ENCODE data around the gene TSHZ2.

Gene TSHZ2

DNA sequence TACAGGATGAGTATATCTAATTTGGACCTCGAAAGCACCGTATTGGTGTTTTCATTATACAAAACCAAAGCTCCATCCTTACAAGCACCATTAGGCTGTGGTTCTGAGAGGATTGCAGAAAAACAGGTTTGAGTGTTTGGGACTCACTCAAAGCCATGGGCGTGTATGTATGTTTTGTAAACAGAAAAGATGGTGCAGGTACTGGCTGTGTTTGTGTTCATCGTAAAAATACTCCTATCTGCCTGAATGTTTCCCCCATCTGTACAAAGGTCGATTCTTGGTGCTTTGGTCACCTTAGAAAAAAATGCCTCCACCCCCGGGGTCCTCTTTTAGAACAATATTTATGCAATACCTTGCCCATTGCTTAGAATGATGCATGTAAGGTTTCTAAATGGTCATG lies 286.6 kb downstream of the TSHZ2 start:
- no peak for DNase-seq

DNA sequence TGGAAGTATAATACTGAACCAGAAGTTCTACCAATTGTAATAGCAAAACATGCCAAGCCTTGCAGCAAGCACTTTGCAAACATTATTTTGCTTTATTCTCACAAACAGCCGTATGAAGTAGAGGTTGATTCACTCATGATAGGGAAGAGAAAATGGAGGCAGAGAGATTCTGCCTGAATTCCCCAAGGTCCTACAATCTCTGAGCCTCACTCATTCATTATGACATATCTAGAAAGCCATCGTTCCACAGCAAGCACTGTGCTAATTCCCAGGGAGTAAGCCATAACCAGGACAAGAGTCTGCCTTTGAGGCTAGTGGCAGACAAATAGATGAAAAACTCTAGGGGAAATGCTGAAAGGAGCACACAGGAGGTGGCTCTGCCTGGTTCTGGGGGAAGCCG lies 288.0 kb downstream of the TSHZ2 start:
- no peak for DNase-seq

DNA sequence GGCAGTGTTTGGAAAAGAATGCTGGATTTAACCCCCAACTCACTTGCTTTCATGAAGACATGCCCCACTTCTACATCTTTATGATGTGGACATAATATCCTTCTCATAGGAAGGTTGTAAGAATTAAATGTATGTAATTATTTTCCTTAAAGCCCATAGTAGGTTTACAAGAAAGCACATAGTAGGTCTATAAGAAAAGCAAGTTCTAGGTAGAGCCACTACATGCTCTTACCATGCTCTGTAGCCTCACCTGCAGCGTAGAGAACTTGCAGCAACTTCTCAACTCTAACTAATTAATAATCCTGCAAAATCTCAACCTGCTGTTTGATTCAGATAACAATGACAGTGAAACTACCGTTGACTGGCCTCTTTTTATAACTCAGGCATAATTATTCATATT lies 288.4 kb downstream of the TSHZ2 start:
- DNase-seq = no peak

DNA sequence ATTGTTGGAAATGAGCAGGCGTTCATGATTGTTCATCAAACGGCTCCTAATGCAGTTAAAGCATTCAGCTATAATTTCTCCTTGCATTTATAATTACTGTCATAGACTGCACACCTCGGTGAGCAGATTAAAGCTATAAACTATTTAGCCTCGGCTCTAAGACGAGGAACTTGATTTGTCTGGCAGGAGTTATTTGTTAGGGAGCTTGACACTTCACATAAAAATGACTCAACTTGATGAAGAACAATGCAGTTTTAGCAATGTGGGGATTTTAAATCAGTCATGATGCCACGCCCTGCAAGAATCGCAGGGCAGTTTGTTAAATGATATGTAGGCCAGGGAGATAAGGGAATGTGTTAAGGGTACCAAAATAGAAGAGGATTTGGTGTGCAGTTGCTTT lies 290.2 kb downstream of the TSHZ2 start:
- peak; percentile 19 for DNase-seq

DNA sequence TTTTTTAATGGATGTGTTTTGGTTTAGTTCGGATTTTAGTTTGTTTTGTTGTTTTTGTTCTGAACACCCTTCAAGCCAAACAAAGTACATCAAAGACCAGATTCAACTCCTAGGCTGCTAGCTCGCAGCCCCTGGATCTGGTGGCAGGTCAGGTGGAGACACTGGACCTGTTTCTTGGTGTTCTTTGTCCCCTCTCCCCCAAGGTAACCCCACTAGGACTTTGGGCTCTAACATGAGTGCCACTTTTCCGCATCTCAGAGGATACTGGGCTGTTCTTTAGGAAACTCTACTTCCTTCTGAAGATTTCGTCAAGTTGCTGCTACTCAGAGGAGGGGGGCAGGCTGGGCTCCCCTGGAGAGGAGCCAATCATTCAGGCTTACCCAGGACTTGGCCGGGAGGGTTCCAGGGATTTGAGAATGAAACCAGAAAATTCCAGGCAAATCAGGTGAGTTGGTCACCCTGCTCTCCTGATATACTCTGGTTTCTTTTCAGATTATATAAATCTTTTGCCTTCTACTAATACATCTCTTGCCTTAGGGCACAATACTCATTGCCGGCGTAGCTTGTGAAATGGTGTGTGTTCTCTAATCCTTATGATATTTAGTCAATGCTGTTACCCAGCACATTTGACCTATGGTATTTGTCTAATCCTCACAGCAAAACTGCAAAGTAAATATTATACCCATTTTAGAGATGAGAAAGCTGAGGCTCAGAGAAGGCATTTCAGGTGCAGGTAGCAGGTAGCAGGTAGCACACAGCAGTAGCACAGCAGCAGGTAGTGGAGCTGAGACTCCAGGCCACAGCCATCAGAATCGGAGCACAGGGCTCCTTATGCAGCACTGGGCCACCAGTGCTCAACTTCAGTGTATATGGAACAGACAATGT lies 291.6 kb downstream of the TSHZ2 start:
- DNase-seq = no peak

DNA sequence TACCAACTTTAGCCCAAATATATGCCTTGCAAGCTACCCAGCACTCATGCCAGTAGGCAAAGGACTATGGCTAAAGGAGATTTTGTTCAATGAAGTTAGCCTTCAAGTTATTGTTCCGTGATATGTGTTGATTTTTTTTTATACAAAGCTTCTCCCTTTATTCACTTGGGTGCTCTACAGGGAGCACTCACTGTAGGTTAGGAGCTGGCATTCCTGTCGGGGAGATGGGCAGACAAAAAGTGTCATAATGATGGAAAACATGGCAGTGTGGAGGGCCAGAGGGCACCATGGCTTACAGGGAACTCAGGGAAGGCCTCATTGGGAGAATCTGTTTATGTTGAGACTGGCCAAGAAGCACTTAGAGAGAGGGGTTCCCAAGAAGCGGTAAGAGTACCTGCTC lies 292.4 kb downstream of the TSHZ2 start:
- DNase-seq = no peak

DNA sequence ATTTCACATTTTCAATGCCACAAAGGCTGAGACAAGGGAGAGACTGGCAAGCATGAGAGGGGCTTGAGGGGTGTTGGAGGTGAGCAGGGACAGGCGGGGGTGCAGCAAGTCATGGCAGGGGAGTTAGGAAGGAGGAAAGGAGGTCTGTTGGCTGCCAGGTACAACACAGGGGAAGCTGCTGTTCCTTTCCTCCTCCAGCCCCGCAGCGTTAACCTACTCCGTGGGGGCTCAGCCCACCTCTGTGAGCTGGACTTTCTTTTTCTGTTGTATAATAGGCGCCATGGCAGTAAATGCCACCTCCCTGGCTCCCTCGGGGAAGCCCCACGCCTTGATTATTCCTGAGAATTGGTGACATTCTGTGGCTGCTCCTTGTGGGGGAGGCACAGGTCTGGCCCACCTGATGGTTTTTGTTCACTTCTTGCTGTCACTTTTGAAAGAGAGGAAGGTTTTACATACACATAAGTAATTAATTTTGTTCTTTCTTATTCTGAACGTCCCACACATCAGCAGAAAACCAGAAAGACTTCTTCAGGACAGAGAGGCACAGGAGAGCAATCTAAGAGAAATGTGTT lies 293.2 kb downstream of the TSHZ2 start:
- DNase-seq = no peak

DNA sequence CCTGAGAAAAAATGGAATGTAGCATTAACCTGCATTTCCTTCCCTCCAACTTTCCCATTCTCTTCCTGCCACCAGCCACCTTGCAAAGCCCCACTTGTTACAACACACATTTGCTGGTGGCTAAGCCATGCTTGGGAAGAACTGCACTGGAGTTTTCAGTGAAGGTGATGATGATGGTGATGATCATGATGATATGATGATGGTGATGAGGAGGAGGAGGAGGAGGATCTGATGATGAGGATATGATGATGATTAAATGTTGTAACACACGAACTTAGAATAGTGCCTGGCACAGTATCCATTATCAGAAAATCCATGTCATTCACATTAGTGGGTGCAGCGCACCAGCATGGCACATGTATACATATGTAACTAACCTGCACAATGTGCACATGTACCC lies 297.2 kb downstream of the TSHZ2 start:
- DNase-seq = no peak

DNA sequence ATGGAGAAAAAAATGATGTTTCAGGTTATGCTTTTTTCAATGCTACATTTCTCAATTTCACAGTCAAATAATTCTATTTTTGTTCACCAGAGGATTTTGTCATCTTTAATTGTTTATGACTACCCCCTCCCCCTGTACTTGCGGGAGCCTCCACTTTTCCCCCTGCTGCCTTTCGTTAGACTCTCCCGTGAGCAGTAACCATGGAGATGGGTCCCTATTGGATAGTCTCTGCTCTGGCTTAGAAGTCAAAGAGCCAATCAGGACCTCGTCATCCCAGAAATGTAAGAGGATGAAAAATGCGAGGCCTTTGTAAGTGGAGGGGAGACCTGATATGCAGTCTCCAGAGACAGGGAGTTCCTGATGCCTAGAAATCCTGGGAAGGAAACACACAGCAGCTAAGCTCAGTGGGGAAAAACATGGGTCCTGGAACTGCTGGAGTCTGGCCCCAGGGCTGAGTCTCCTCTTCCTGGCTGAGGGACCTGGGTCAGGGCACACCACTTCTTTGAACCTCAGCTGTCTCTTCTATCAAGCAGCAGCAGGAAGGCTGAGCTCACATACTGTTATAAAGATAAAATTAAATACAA lies 298.7 kb downstream of the TSHZ2 start:
- DNase-seq = peak; percentile 13

DNA sequence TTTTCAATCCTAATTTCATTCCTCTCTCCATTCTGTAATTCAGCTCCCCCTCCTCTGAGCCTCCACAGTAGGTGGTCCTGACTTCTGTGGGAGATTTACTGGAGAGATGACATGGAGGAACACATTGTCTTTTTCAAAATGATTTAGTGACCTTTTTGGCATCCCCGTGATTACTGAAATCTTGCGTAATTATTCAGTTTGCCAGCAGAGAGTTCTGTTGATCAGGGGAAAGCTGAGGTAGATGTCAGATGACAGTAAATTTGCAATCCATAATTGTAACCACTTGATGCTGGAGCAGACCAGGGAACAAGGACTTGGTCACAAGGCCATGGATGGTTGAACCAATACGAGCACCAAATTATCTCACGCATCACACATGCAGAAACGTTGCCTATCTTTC lies 302.2 kb downstream of the TSHZ2 start:
- no peak for DNase-seq

DNA sequence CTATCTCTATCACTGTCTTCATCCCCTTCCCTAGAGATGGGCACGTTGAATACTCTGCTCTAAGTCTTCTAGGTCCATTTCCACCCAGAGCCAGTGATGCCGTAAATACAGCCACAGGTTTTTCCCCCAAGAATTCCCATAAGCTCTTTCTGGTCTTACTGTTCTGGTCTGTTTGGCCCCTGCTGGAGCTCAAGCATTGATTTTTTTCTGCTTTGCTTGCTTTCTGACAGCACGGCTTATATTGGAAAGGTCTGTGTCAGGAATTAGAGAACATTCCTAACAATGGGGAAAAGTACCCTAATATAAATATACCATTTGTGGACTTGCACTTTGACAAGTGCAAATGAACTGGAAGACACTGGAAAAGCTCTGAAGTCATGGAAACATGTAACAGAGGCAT lies 302.6 kb downstream of the TSHZ2 start:
- no peak for DNase-seq

DNA sequence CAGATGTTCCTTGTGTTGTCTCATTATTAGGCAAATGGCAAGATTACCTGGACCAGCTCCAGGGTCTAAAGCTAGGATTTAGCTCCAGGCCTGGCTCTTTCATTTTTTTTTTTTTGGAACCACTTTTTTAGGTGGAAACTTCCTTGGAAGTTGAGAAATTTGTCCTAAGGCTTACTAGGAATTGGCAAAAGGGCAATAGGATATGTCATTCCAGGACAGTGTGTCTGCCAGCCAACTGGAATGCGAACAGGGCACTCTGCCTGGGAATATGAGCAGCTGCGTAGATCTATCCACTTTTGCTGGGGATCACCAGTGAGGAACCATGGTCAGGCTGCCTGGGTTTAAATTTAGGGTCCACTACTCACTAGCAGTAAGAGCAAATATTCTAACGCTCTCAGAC lies 304.0 kb downstream of the TSHZ2 start:
- DNase-seq = no peak

DNA sequence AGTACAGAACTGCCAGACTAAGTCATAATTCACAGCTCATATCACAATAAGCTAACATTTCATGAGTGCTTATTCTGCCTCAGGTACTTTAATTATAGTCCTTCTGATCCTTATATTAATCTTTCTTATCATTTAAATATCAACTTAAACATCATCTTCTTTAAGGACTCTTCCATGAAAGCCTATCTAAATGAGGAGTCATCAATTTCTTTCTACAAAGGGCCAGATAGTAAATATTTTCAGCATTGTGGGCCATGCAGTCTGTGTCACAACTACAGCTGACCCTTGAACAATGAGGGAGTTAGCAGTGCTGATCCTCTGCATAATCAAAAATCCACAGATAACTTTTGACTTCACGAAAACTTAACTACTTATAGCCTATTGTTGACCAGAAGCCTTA lies 306.4 kb downstream of the TSHZ2 start:
- DNase-seq = no peak

DNA sequence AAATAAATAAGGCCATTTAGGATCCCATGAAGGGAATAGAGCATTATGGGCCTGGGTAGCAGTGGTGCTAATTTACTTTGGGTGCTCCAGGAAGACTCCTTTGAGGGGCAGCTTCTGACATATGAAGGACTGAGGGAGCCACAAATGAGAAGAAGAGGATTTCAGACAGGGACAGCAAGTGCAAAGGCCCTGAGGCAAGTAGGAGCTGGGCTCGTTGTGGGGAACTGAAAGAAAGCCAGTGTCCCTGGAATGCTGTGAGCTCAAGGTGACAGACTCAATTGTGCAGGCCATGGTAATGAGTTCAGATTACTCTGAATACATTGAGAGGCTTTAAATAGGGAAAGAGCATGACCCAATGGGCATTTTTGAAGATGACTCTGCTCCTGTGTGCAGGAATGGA lies 307.6 kb downstream of the TSHZ2 start:
- no peak for DNase-seq

DNA sequence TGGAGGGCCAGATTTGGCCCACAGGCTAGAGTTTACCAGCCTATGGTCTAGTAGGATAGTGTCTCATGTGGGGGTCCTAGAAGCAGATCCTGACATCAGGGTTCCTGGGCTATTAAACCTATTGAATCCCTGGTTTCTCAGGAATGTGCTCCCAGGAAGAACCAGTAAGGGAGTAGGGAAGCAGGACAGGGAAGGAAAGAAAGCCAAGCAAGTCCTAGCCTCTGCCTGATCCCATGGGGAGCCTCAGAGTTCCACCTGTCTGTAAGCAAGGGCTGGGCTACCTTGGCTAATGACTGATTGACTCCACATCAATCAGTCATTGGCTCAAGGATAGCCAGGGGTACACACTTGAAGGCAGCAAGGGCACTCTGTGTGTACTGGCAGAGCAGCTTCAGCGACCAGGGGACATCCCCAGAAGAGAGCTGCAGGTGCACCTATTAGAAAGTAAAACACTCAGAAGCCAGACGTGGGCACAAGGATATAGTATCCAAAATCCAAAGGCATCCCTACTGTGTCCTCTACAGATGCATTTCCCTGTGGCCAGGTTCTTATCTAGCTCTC lies 309.5 kb downstream of the TSHZ2 start:
- no peak for DNase-seq

DNA sequence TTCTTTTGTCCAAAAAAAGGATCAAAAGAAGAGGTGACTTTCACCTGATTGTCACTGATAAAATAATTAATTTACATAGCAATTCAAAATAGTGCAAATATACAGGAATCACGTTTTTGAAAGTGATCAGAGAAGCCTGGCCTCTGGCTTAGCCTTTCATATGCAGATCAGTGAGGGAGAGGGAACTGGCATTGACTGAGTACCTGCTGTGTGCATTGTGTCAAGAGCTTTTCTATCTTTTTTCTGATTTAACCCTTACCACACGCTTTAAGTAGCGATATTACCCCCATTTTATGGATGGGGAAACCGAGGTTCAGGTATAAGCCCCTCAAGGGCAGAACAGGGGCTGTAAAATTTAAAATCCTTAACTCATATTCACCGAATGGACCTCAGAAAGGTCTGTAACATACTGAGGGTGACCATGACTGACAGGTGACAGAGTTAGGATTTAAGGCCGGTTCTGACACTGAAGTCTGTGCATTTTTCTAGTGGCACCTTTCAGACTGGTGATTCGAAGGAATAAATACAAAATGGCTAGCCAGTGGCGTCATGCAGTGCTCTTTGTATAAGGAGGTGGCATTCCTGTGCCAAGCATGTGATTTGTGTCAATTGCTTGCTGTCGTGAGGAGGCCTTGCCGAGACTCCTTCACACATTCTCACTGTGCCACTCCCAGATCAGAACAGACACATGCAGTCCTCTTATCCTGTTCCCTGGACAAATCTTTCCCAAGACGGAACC lies 310.2 kb downstream of the TSHZ2 start:
- no peak for DNase-seq

DNA sequence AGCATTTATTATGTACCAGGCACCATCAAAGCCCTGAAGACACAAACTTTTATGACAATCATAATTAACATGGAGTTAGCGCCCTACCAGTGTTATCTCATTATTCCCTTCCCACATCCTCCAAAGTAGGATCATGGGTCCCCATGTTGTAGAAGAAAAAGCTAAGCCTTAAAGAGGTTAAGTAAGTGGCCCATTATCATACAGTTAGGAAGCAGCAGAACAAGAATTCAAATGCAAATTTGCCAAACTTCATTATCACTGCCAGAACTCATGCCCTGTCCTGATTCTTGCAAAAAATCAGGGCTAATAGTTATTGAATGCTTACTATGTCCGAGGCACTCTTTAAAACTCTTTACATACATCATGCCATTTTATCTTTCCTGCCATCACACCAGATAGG lies 310.9 kb downstream of the TSHZ2 start:
- no peak for DNase-seq

DNA sequence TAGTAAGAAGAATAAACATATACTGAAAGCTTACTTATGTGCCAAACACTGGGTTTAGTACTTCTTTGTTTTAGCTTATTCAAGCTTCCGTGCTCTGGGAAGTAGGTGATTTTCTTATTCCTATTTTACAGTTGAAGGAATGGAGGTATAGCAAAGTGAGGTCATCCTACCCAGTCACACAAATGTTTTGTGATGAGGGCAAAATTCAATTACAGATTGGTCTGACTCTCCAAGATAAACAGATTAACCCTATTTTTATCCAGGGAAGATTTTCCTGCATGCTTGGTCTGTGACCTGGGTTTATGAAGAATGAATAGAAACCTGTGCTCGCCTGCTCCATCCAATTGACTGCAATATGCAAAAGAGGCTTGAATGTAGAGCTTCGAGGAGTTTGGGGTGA lies 311.4 kb downstream of the TSHZ2 start:
- DNase-seq = peak; percentile 79

DNA sequence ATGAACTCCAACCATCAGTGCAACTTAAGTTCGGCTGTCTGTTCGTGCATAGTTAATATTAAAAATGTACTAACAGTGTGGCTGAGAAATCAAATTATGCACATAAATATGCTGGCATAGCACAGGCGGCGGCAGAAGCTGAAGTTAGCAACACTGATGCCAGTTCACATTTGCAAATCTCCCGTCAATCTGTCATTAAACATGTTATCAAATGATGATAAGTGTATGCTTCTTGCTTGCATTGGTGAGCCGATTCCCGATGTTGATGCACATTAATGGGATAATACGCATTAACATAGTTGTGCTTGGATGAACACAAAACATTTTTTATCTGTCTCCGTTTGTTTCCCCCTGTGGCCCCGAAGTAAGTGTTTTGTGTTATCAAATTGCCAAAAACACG lies 312.1 kb downstream of the TSHZ2 start:
- DNase-seq = peak; percentile 80

DNA sequence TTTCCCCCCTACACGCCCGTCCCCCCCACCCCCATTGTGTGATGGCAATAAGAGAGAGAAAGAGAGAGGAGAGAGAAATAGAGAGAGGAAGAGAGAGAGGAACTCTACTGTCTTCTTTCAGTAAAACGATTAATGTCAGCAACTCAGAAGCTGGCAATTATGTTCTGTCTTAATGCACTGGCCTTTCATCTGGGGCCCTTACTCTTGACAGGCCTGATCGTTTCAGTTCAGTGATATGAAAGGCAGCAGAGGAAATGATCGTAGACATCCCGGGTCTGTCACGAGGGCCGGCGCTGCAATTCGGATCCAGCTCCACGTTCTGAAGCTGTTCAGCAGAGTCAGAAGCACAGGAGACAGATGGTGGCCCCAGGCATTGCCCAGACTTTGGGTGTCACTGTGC lies 312.5 kb downstream of the TSHZ2 start:
- DNase-seq = peak; percentile 76

DNA sequence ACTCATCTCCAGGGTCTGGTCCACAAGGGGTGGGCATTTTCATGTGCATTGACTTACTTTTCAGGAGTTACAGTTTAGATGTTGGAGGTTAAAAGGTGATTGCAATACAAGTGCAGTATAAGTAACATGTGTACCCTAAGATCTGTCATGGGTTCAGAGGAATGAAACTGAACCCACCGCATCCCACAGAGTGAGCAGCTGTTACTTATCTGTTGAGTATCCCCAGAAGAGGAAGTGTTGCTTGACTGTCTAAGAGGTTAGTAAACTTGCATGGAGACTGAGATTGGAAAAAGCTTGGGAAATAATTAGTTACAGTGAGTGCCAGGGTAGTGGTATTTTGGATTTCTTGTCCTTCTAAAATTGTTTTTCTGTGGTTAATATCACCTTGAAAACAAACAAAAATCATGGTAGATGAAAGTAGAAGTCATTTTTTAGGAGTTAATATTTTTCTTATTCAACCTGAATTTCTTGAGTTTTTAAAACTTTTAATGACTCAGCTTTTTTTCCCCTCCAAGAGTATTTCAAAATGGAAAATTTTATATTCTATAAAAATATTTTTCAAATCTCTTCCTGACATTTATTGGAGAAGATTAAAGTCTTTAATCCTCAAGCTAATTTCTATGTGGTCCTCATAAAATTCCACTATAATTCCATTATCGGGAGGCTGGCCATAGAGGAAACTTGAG lies 315.3 kb downstream of the TSHZ2 start:
- DNase-seq = no peak

DNA sequence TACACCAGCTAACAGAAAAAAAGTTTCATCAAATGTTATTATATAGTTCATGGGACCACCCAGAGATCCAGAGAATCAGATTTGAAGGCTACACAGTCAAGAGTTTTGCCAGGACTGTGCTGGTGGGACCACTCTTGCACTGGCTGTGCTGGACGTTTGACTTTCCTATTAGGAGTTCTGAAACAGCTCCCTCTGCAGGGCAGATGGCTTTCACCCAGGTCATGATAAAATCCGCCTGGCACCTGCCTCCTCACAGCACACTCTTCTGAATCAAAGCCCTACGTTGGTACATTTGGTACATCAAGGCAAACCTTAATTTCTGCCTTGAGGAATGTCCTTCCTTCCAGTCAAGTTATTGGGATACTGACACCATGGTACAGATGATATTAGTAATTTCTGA lies 319.4 kb downstream of the TSHZ2 start:
- DNase-seq = peak; percentile 75

DNA sequence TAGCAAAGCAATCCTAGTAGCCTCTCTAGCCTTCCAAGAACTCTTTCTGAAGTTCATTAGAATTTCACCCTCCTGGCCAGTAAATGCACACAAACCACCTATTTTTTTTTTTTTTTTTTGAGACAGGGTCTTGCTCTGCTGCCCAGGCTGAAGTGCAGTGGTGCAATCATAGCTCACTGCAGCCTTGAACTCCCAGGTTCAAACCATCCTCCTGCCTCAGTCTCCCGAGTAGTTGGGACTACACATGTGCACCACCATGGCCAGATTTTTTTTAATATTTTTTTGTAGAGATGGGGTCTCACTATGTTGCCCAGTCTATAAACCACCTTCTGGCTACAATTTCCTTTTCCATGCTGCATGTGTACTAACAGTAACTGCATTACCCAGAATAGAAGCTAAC lies 320.2 kb downstream of the TSHZ2 start:
- DNase-seq = no peak

All from NCI-H82 (cell line).